DMS53 treated with DMSO at 0.1 percent for 48 hours (cell line): ENCODE results near the gene EGFLAM.
"Not testable (repeated sequence)": the region's sequence is repeated elsewhere in the genome, so short reads cannot be mapped to it uniquely, and the experiment has no call there.

ENCODE experiments used
- DNase-seq: peaks from one replicate; lab custom pipeline; 2025; ENCODE audit not compliant: unreplicated experiment; lab: John Stamatoyannopoulos, UW

Gene EGFLAM

DNA sequence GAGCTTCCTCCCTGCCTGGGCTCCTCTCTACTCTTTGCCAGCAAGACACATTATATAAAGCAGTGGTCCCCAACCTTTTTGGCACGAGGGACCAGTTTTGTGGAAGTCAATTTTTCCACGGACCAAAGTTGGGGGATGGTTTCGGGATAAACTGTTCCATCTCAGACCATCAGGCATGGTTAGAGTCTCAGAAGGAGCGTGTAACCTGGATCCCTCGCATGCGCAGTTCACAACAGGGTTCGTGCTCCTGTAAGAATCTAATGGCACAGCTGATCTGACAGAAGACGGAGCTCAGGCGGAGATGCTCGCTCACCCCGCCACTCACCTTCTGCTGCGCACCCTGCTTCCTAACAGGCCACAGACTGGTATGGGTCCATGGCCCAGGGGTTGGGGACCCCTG lies 155.3 kb downstream of the EGFLAM start:
- no peak for DNase-seq

DNA sequence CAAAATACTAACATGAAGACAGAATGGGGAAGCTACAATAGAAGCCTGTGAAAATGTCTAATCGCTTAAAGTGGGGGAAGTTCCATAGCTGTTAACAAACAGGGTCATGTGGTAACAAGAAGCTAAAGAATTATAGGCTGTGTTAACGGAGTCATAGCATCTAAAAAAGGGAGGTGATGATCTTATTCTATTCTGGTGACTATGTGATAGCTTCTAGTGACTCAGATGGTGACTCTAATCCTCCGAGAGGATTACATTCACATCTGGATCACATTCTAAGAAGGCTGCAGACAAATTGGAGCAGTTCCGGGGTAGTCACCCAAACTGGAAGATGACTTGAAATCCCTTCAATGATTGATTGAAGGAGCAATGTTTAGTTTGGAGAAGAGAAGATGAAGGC lies 156.0 kb downstream of the EGFLAM start:
- no peak for DNase-seq

DNA sequence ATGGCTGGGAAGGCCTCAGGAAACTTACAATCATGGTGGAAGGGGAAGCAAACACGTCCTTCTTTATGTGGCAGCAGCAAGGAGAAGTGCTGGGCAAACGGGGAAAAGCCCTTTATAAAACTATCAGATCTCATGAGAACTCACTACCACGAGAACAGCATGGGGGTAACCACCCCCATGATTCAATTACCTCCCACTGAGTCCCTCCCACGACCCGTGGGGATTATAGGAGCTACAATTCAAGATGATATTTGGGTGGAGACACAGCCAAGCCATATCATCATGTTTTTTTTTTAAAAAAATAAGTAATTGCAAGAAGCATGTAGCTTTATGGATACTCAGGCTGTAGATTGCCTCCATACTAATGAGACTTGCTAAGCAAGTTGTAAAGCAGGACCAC lies 157.4 kb downstream of the EGFLAM start:
- not testable (repeated sequence) for DNase-seq

DNA sequence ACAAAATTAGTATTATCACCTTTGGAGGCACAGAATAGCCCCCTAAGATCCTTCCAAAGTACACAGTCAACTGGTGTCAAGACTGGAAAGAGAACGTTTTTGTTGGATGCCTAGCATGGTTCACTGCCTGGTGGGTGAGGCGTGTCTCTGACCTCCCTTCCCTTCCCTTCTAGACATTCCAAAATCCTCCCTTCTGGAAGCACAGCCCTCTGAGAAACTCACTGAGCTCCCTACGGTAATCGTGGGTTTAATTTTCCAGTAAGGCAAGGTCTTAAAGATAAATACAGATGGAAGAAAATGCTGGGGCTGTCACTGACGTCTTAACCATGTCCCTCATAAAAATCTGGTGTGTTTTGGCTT lies 159.3 kb downstream of the EGFLAM start:
- no peak for DNase-seq

DNA sequence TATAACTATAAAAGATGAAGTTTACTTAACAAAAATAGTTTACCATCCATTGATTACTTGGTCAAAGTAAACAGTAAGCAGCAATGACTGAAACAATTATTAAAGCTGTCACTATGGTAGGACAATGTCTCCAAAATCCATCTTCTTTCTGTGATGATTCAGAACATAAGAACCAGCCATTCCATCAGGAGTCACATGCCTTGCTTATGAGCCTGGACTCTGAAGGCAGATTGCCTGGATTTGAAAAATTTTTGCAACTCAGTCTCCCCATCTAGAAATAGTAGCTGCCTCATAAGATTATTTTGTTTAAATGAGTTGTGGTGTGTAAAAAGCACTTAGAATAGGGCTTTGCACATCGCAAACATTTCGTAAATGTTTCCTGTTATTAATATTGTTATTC lies 161.9 kb downstream of the EGFLAM start:
- no peak for DNase-seq

DNA sequence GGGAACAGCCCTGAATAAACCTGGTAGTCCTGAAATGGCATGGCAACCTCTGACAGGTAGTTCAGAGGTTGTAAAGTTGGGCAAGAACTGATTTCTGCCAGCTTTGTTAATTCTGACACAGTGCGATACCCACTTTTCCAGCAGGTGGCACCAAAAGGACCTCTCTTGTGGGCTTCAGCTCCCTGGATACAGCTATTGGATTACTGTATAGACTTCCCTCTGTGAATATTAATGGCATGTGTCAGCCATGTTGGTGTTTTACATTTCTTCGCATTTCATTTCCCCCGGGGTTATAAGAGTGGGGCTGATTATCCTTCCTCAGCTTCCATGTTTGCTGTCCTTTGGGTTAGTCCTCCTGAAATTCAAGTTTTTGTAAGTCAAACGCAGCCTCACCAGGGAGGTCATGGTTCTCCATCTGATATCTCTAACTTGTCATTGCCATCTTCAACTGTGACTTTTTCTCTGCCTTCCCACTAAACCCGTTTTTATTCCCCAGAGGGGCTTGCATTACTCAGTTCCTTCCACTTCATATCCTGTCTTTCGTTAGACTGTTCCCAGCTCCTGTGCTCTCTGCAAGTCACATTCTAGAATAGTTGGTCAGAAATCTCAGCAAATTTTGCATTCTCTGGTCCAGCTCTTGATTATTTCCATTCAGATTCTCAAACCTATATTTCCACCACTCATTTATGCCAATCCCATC lies 162.5 kb downstream of the EGFLAM start:
- peak; percentile 33 for DNase-seq

DNA sequence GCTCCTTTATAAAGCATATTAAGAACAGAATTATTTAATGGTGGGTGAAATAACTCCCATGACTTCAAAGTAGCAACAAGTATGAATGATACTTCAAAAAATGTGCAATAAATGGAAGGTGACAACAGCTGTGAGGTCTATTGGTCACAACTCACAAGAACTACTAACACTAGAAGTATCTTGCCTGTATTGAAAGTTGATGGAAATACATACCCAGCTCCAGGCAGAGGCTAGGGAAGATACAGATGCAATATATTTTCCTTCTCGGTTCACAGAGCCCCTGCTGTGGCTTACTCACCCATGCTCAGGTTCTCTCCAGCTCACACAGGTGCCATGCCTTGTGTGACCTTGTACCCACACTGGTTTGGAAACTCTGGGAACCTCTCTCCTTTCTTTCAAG lies 164.3 kb downstream of the EGFLAM start:
- no peak for DNase-seq

DNA sequence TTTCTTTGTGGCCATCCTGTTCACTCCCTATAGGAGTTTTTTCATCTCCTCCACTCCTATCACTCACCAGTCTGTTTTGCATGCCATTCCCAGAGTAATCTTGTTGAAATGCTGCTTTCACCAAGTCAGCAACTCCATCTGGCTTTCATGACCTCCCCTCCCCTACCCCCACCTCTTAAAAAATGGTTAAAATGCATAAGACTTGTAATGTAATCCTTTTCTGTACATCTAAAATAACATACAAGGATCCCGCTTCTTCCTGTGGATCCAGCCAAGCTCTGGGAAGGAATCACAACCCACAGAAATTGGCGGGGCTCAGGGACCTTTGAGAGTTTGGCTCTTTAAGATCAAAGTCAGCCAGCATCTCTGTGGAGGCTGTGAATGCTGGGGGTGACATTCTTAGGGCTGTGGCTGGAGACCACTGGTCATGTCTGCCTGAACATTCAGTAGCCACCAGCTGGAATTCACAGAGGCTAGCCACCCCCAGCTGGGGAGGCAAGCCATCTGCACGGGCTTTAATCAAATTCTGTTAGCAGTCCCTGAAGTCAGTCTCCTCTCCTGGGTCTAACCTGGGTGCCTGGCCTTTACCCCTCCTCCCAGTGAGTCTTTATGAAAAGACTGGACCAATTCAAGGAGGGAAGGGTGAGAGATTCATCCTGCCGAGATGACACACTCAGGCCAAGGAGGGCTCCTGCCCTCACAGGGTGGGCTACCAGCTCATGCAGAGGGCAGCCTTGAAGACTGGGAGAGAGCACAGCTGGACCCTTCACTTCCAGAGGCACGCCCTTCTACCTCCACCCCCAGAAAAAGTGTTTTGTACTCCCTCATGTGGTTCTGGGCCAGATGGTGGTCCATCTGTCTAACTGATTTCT lies 165.2 kb downstream of the EGFLAM start:
- DNase-seq, result no peak

DNA sequence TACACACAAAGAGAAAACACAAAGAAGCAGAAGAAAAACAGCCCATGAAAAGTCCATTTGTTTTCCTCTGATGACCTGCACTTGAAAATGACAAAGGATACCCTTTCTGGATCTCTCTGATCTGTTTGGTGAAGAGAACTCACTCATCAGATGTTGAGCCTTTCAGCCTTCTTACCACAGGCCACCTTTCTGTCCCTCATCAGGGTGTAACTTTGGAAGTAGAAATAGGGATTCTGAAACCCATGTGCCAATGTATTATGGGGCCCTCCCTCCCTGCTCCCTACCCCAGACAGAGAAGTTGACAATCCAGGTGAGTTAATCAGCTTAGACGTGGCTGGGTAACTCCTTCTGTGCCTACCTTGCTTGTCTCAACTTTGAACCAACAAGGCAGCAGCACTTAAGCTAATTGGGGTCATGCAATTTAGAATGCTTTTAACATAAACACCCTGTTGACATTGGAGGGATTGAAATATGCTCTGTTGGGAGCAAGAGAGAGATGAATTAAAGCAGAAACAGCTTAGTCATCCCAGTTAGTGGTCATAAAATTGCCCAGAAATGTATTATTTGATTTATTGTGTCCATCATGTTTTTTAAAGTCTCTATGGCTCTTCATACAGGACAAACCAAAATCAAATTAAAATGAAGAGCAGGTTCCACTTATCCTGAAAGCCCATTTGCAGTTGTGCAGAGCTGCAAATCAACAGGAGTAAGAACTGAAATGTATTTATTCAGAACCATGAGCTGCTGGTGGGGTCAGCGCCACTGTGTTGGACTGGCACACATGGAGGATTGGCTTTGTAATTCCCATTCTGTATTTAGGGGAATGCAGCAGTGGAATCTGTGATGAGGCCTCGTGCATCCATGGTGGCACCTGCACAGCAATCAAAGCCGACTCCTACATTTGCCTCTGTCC lies 166.0 kb downstream of the EGFLAM start:
- DNase-seq, result no peak

DNA sequence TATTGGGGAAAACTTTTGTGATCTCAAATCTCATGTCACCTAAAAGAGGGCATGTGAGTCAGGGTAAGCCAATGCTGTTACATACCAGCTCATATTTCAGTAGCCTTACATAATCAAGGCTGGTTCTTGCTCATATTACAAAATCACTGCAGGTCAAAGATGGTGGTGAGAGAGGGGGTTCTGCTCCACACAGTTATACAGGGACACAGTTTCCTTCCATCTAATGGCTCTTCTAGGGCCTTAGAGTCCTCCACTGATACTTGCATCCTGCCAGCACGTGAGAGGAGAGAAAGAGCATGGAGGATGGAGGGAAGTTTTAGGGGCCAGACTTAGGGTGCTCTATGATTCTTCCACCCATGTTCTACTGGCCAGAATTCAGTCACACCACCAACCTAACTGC lies 168.1 kb downstream of the EGFLAM start:
- DNase-seq, result no peak

DNA sequence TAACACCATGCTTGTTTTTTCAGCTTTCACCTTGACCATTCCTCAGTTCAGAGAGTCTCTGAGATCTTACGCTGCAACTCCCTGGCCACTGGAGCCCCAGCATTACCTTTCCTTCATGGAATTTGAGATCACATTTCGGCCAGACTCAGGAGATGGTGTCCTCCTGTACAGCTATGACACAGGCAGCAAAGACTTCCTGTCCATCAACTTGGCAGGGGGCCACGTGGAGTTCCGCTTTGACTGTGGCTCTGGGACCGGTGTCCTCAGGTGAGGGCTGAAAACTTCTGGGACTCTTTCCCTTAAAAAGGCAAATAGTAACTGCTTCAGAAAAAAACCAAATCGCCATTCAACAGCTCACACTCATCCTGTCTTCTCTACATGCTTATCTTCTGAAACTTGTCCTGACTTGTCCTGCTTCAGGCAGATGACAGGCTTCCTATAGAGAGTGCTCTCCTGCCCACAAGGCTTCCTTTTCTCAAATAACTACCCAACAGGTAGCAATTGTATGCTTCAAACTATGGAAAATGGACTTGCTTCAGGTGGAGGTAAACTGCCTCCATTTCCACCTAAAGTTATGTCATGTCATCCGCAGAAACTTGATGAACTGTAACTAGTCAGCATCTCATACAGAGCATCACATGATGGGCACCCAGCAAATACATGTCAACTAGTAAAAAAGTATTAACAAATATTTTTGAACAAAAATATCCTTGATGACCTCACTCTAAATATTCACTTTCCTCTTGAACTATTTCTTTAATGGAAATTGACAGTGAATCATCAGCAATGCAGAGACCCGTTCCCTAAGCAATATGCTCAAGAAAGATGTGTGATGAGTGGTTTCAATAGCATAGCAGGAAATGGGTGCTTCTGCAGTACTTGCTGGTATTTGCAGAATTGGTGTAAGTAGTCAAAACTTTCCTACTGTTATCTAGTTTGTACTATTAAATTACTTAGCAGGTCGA lies 168.9 kb downstream of the EGFLAM start:
- no peak for DNase-seq

DNA sequence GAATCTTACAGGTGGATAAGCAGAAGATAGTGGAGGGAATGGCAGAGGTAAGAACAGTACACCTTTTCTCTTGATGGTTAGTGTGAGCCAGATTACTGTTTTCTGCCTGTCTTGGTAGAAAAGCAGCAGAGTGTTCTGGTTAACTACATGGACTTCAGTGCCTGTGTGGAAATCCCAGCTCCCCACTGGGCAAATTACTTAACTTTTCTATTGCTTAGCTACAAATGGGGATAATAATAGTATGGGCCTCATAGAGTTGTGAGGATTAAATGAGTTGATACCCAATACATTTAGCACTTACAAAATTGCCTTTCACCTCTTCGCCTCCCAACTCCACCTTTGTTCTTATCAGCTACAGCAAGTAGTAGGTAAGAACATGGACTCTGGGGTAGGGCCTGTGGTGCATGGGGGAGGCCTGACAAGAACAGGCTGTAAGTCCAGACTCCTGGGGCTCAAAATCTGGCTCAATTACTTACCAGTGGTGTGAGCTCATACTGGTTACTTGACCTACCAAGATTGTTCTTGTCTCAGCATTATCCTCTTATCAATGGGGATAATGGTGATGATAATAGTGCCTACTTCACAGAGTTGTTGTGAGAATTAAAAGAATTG lies 173.0 kb downstream of the EGFLAM start:
- DNase-seq, result no peak

DNA sequence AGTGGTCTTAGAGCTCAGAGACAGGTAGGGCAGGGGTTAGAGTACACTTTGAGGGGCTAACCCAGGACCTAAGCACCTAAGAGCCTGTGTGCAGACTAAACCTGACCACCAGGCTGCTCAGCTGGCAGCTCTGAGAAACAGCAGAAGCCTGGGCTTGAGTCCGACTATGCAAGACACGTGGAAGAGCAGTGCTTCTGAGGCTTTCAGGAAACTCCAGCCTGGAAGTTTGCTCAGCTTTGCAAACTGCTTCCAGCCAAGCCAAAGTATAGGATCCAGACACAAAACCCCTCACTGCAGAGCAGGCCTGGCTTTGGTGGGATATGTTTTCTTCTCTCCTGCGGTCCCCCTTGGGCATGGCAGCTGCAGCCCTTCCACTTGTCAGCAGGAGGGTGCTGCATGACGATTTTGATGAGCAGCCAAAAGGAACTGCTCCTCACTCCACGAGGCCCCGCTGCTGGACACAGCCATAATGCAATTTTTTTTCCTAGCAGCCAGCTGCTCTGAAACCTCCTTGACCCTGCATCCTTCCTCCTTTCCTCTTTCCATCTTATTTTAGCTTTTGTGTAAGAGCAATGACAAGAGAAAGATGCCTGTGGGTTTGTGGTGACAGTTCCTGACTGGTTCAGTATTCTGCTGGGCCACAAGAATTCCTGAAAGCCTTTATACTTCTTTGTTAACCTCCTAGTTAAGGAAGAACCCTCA lies 175.0 kb downstream of the EGFLAM start:
- no peak for DNase-seq

DNA sequence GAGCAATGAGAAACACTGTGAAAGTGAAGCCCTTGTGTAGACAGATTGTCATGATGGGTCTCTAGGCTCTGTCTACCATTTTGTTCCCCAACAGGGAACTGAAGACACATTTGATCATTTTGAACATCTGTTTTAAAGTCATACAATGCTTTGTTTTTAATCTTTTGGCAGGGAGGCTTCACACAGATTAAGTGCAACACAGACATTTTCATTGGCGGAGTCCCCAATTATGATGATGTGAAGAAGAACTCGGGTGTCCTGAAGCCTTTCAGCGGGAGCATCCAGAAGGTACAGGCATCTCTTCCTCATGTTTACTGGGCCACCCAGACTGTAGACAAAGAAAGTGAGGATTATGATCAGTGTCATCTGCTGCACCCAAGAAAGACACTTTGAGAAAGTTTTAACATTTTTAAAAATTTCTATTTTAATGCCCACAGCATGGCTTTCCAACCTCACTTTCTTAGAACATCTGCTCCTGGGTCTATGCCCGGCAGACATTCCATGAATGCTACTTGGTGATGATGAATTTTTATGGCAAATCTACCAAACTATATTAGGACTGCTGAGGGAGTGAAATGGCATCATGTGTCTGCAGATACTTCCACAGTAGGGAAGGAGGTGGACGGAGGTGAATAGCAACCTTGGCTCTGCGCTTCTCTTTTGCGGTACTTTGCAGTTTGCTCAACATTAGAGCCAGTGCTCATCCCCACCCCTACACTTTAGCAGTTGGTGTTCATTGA lies 176.8 kb downstream of the EGFLAM start:
- no peak for DNase-seq

DNA sequence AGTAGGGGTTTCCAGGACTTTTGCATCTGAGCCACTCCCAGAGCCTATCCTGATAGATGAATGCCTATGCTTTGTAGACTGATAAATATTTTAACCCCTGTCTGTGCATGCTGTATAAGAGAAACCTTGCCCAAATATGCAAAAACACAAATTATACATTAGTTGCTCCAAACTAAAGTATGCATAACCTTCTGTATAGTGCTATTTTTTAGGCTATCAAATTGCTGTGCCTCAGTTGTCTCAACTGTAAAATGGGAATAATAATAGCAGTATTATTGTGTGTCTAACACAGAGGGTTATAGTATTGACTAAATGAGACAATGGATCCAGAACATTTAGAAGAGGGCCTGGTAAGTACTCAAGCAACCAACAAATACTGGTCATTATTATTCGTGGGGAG lies 180.4 kb downstream of the EGFLAM start:
- DNase-seq, result no peak

DNA sequence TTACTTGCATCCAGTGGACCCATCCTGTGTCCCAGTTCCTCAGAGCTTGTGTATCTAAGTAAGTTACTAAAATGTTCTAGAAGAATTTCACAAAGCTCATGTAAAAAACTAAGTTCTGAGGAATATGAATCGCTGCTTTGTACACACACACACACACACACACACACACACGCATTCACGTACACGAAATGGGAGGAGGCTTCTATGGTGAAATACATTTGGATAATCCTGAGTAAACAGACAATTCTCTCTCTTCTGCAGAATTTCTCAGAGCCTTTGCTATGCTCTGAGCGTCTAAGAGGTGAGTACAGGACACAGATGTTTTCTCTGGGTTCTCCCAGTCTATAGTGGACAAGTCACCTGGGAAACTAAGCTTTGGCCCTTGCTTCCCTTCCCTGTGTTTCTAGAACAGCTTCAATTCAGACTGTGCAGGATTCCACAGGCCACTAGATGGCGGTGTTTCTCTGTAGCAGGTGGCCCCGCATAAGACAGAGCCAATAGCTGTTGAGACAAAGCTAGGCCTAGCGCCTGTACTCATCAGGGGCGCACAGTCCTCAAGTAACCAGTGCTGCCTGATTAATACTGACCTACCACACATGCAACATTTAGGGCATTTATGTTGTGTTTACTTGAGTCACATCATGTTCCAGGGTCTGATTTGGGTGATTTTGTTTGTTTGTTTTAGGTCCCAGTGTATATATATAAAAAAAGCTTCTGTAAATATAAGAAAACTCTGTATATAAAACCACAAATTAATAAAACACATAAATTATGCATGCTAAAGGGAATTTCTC lies 183.3 kb downstream of the EGFLAM start:
- DNase-seq, result peak; percentile 78

DNA sequence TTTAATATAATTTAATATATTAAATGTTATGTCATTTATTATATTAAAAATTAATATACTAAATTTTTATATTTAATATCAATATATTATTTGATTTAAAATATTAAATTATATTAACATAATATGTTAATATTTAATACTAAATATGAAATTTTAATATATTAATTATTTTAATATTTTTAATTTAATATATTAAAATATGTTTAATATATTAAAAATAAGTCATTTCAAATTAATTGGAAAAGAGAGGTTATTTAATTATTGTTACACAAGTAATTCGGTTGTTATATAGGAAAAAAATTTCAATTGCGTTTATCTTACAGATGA lies 183.9 kb downstream of the EGFLAM start:
- DNase-seq, result no peak

DNA sequence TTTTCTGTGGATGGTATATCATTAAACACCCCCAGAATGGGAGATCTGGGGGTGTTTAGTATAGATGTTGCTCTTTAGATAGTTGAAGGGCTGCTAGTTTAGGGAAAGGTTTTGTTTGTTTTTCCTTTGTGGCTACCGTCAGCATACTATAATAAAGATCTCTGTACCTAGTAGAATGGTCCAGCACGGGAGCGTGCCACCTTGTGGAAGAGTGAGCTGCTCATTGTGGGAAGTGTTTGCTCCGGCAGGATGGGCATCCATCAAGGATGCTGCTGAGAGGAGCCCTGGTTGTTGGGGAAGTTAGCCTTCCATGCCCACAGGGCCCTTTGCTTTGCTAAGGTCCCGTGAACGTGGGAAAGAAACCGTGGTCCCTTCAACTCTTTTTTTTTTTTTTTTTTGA lies 185.0 kb downstream of the EGFLAM start:
- DNase-seq, result no peak
